ENCODE measurements around the gene SPATA2L.

GRCh38 chr16:89729293-89729692 is 27.8 kb upstream of the SPATA2L start:
- TF ChIP-seq CTCF (IDR thresholded peaks at IDR 0.05) (no peak), POLR2A (IDR thresholded peaks at IDR 0.05) (no peak)
